Muscle layer of duodenum (tissue), 2 donors: ENCODE measurements around the gene JAKMIP1.

Experiments used
- H3K27ac ChIP-seq: one replicate; pipeline ENCODE4 v1.7.0; 2013; ENCODE audit warnings: mild to moderate bottlenecking, low read length
- H3K27me3 ChIP-seq: one replicate; pipeline ENCODE4 v1.7.0; 2013; ENCODE audit warnings: low read depth, mild to moderate bottlenecking, control low read depth, low read length
- H3K36me3 ChIP-seq, 2 donors: one replicate each; pipeline ENCODE4 v1.7.0; 2013; ENCODE audit warnings: low read length in 2 of 2, control low read depth in 1 of 2, mild to moderate bottlenecking in 1 of 2; ENCODE audit not compliant: insufficient read depth in 2 of 2, control insufficient read depth in 1 of 2
- H3K4me1 ChIP-seq, 2 donors: one replicate each; pipeline ENCODE4 v1.7.0; 2013; ENCODE audit warnings: low read length in 2 of 2, mild to moderate bottlenecking in 2 of 2, control low read depth in 1 of 2, moderate library complexity in 1 of 2; ENCODE audit not compliant: insufficient read depth in 2 of 2, control insufficient read depth in 1 of 2
- H3K4me3 ChIP-seq, 2 donors: one replicate each; pipeline ENCODE4 v1.7.0; 2013; ENCODE audit warnings: low read length in 2 of 2, low read depth in 1 of 2, mild to moderate bottlenecking in 1 of 2
- H3K9me3 ChIP-seq, 2 donors: one replicate each; pipeline ENCODE4 v1.7.0; 2013; ENCODE audit warnings: low read length in 2 of 2, control low read depth in 1 of 2, mild to moderate bottlenecking in 1 of 2; ENCODE audit not compliant: control insufficient read depth in 1 of 2
- donor health status: healthy.

Gene JAKMIP1

GRCh38 chr4:6111354-6111960 is 88.9 kb downstream of the JAKMIP1 start:
- Histone ChIP-seq H3K9me3 (no peaks in the 10 kb centered on the region), H3K27ac (no peak overlapping the region), H3K4me3 (no peak overlapping the region), H3K27me3 (no peaks in the 10 kb centered on the region), H3K36me3 (no peaks in the 10 kb centered on the region), H3K4me1 (no peaks in the 10 kb centered on the region)

GRCh38 chr4:6110681-6111353 is 89.5 kb downstream of the JAKMIP1 start:
- H3K9me3 ChIP-seq = no peaks in the 10 kb centered on the region
- H3K27me3 ChIP-seq = no peaks in the 10 kb centered on the region
- no peaks in the 10 kb centered on the region for H3K36me3 ChIP-seq
- H3K27ac ChIP-seq = no peak overlapping the region
- H3K4me1 ChIP-seq = no peaks in the 10 kb centered on the region
- H3K4me3 ChIP-seq = no peak overlapping the region

DNA sequence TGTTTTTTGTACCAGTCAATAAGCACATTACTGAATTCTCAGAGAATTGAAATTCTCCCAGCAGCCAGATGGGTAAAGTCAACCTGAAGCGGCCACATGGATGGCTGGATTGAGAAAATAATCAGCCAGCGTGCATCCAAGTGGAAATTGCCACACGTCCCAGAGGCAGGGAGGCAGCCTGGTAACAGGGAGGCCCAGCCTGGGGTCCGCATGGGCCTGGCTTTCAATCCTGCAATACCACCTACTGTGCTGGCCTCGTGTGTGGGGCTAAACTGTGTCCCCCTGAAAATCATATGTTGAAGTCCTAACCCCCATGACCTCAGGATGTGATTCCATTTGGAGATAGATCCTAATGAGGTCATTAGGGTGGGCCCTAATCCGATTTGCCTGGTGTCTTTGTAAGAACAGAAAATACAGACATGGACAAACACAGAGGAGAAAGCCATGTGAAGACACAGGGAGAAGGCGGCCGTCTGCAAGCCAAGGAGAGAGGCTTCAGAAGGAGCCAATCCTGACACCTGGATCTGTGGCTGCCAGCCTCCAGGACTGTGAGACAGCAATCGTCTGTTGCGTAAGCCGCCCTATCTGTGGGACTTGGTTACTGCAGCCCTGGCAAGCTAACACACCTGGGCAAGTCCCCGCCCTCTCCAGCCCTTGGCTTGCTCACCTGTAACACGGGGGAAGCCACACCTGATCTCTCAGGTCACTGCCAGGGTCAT is 90.3 kb downstream of the JAKMIP1 start:
- H3K27me3 ChIP-seq = no peaks in the 10 kb centered on the region
- H3K4me3 ChIP-seq = no peak overlapping the region
- no peaks in the 10 kb centered on the region for H3K9me3 ChIP-seq
- no peaks in the 10 kb centered on the region for H3K4me1 ChIP-seq
- no peak overlapping the region for H3K27ac ChIP-seq
- H3K36me3 ChIP-seq = no peaks in the 10 kb centered on the region

DNA sequence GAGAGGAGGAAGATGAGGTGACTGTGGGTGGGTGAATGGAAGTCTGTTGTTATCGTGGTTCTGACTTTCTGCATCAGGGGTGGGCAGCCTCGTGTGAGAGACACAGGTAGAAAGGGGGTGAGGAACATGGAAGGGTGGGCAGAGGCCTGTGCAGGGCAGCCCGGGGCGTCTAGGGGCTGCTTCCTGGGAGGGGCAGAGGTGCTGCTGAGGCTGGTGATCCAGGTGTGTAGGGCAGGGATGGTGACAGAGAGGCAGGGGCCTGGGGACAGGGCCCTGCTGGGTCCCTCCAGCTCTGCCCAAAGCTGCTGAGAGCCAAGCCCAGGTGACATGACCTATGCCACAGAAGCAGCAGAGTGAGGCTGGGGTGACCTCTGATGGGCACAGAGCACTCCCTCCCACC is 92.5 kb downstream of the JAKMIP1 start:
- Histone ChIP-seq H3K4me1 (no peaks in the 10 kb centered on the region), H3K4me3 (no peak overlapping the region), H3K9me3 (no peaks in the 10 kb centered on the region), H3K36me3 (no peaks in the 10 kb centered on the region), H3K27me3 (peaks cover 4% of the 10 kb centered on the region), H3K27ac (no peak overlapping the region)

DNA sequence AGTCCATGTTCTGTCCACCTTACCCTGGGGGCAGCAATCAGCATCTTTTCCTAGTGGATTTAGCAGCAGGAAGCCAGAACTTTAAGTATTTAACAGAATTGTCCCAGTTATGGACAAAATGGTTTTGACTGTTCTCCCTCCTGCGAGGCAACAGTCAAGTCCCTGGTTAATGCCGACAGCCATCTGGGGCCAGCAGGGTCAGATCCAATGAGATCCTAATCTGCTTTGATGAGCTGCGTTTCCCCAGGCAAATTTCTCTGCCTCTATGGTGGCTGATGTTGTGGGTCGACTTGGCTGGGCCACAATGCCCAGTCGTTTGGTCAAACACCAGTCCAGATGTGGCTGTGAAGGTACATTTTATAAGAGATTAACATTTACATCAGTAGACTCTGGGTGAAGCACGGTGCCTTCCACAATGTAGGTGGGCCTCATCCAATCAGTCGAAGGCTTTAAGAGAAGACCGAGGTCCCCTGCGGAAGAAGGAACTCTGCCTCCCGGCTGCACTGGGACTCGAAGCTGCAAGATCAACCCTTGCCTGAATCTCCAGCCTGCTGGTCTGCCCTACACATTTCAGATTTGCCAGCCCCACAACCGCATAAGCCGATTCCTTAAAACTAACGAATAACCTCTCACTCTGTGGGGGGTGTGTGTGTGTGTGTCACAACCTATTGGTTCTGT is 93.1 kb downstream of the JAKMIP1 start:
- H3K9me3 ChIP-seq = no peaks in the 10 kb centered on the region

GRCh38 chr4:6106156-6106555 is 94.2 kb downstream of the JAKMIP1 start:
- no peaks in the 10 kb centered on the region for H3K4me1 ChIP-seq
- H3K9me3 ChIP-seq = no peaks in the 10 kb centered on the region
- H3K4me3 ChIP-seq = no peak overlapping the region
- H3K27me3 ChIP-seq = peaks cover 4% of the 10 kb centered on the region
- H3K27ac ChIP-seq = no peak overlapping the region
- no peaks in the 10 kb centered on the region for H3K36me3 ChIP-seq

More for the DNA sequence above, 93.1 kb downstream of the JAKMIP1 start:
- no peaks in the 10 kb centered on the region for H3K4me1 ChIP-seq
- no peak overlapping the region for H3K4me3 ChIP-seq
- no peaks in the 10 kb centered on the region for H3K36me3 ChIP-seq
- H3K27ac ChIP-seq = no peak overlapping the region
- H3K27me3 ChIP-seq = peaks cover 4% of the 10 kb centered on the region

DNA sequence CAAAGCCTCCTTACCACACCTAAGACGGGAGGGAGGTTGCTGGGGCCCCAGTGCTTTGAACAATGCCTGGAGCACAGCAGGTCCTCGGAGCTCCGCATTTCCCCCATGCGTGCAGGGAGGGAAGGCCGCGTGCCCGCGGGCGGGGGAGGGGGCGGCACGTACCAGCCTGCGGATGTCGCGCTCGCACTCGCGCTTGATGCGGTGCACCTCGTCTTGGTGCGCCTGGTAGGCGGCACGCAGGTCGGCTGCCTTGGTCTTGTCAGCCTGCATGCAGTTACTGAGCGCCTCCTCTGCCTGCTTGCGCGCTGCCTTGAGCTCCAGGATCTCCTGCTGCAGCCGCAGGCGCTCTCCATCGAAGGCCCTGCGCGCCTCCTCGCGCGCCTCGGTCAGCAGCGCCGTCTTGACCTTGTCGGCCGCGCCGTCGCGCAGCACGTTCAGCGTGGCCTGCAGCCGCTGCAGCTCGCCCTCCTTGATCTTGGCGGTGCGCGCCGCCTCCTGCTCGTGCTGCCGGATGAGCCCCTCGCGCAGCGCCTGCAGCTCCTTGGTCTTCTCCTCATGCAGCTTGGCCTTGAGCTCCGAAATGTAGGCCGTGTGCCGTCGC is 94.9 kb downstream of the JAKMIP1 start:
- H3K4me3 ChIP-seq = no peak overlapping the region
- no peaks in the 10 kb centered on the region for H3K9me3 ChIP-seq
- H3K27me3 ChIP-seq = peaks cover 4% of the 10 kb centered on the region
- no peaks in the 10 kb centered on the region for H3K36me3 ChIP-seq
- no peak overlapping the region for H3K27ac ChIP-seq
- H3K4me1 ChIP-seq = no peaks in the 10 kb centered on the region

DNA sequence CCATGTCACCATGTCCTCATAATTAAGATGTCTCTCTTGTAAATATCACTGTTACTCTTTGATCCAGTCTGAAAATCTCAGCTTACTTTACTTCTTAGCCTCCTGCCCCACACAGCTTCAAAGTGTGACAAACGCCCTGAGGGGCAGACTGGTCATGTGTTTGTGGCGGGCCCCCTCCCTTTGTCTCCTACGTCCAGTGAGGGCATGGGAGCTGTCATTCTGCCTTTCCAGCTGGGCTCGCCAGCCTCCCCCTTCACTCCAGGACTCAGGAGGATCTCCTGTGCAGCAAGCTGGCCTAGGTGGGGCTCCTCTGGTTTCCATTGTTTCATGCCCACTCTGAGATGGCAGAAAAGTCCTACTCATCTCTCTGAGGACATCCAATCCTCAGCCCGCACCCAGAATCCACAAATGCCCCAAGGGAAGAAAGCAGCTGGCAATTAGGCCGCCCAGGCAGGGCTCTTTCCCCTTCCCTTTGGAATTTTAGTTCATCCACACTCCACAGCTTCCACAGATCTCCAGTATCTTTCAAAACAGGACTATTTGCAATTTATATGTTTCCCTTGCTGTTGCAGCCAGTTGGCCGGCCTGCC is 95.7 kb downstream of the JAKMIP1 start:
- H3K36me3 ChIP-seq = no peaks in the 10 kb centered on the region
- H3K4me3 ChIP-seq = no peak overlapping the region
- H3K9me3 ChIP-seq = no peaks in the 10 kb centered on the region
- peaks cover 4% of the 10 kb centered on the region for H3K27me3 ChIP-seq
- H3K27ac ChIP-seq = no peak overlapping the region
- H3K4me1 ChIP-seq = no peaks in the 10 kb centered on the region

DNA sequence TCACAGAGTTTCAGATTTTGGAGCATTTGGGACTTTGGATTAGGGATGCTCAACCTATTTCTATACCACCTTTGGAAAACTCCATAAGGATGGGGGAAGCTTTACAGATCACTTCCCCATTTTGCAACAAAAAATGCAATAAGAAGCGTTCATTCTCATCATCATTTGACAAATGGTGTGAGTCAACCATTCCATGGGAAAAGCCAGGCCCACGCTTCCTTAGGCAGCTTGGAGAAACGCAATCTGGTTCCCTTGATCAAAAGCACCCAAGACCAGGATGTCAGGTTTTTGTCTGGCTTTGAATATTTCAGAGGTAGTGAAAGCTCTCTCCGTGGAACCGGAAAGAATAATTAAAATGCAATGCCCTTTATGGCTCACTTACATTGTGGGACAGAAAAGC is 102.8 kb downstream of the JAKMIP1 start:
- Histone ChIP-seq H3K36me3 (no peaks in the 10 kb centered on the region), H3K4me1 (no peaks in the 10 kb centered on the region), H3K27ac (no peak overlapping the region), H3K4me3 (no peak overlapping the region), H3K27me3 (no peaks in the 10 kb centered on the region), H3K9me3 (peaks cover 0 to 3% of the 10 kb centered on the region in 2 donors)

GRCh38 chr4:6095897-6096296 is 104.5 kb downstream of the JAKMIP1 start:
- Histone ChIP-seq H3K9me3 (peaks cover 0 to 3% of the 10 kb centered on the region in 2 donors), H3K4me3 (no peak overlapping the region), H3K27ac (no peak overlapping the region), H3K36me3 (no peaks in the 10 kb centered on the region), H3K4me1 (no peaks in the 10 kb centered on the region), H3K27me3 (no peaks in the 10 kb centered on the region)
